A549 treated with AZD9567 at 1 μM for 4 hours (cell line): ENCODE measurements around the gene WDR7. TPM values are rescaled to one million over a fixed set of nuclear protein-coding genes. Genes with fewer than 3 reads are reported as not detected.

Experiments
- total RNA-seq: library from RNA; stranded (reverse); fragments of 200-300 nt; extraction: Qiagen RNA extraction; gene quantifications from 5 replicates; pipeline ENCODE4 v1.2.3, GENCODE V29; 2022; ENCODE audit not compliant: insufficient read depth

Gene WDR7
- total RNA-seq: 2.4 to 9.6 TPM (median 3.6 TPM) in 5 replicates

GRCh38 chr18:56650944-56651770, at the start of gene WDR7:
Gene WDR7 (plus strand): TSS chr18:56651359. CDS start chr18:56672516, 21,157 bp downstream.

GRCh38 chr18:56638232-56639103, 12.7 kb upstream of the WDR7 start, which contains the start of gene TXNL1:
Gene TXNL1 (minus strand): TSS chr18:56638592. CDS start chr18:56638440, 152 bp downstream.

Other genes with a start within 250 kb of the WDR7 start
- 58.4 to 69.8 TPM (median 63.0 TPM) in 5 replicates for gene TXNL1, start 12.8 kb upstream of the WDR7 start, total RNA-seq